GM18511 (cell line): ENCODE data around the gene ZNF460.

Source experiments
- ATAC-seq: cut with Tn5 transposase; IDR thresholded peaks from one replicate; pipeline ENCODE4 v1.9.1; 2021; ENCODE audit warnings: mild to moderate bottlenecking, moderate library complexity; ENCODE audit not compliant: unreplicated experiment

ZNF460 gene

GRCh38 chr19:57279418-57280164, 694 bp upstream of the ZNF460 start:
- peak; percentile 75 for ATAC-seq

GRCh38 chr19:57280962-57281400, 696 bp downstream of the ZNF460 start:
- no peak for ATAC-seq

- no peak for ATAC-seq
Measured at GRCh38 chr19:57282011-57282643, 1.8 kb downstream of the ZNF460 start.

- no peak for ATAC-seq
Measured at GRCh38 chr19:57288373-57288772, 8.1 kb downstream of the ZNF460 start.

GRCh38 chr19:57290970-57291369, 10.7 kb downstream of the ZNF460 start:
- ATAC-seq, result no peak

GRCh38 chr19:57292547-57292946, 12.3 kb downstream of the ZNF460 start:
- no peak for ATAC-seq

GRCh38 chr19:57293719-57294118, 13.4 kb downstream of the ZNF460 start:
- no peak for ATAC-seq

GRCh38 chr19:57302020-57302465, 21.8 kb downstream of the ZNF460 start:
- no peak for ATAC-seq

- ATAC-seq, result no peak
Measured at GRCh38 chr19:57302727-57303401, 22.6 kb downstream of the ZNF460 start.

- ATAC-seq, result no peak
Measured at GRCh38 chr19:57305056-57305455, 24.8 kb downstream of the ZNF460 start.

- ATAC-seq, result no peak
Measured at GRCh38 chr19:57308514-57308913, 28.2 kb downstream of the ZNF460 start.

GRCh38 chr19:57310792-57311191, 30.5 kb downstream of the ZNF460 start:
- ATAC-seq, result no peak

- no peak for ATAC-seq
Measured at GRCh38 chr19:57314146-57314545, 33.9 kb downstream of the ZNF460 start.

GRCh38 chr19:57317503-57317902, 37.2 kb downstream of the ZNF460 start:
- no peak for ATAC-seq

- ATAC-seq, result peak; percentile 3
Measured at GRCh38 chr19:57319869-57320179, 39.5 kb downstream of the ZNF460 start.

GRCh38 chr19:57320180-57321084, 40.1 kb downstream of the ZNF460 start, which contains the start of gene ZNF543:
Gene ZNF543, plus strand, starts transcription at chr19:57320472. Its CDS starts 382 bp downstream, at chr19:57320854.
- peak; percentile 98 for ATAC-seq

- ATAC-seq, result no peak
Measured at GRCh38 chr19:57321116-57321515, 40.8 kb downstream of the ZNF460 start.

- ATAC-seq, result no peak
Measured at GRCh38 chr19:57321751-57322150, 41.5 kb downstream of the ZNF460 start.

- ATAC-seq, result no peak
Measured at GRCh38 chr19:57324992-57325391, 44.7 kb downstream of the ZNF460 start.

GRCh38 chr19:57327993-57328392, 47.7 kb downstream of the ZNF460 start:
- ATAC-seq, result no peak

GRCh38 chr19:57334191-57334590, 53.9 kb downstream of the ZNF460 start:
- no peak for ATAC-seq
